Mammary epithelial cell (primary cell): ENCODE measurements around the gene RAD52.

Source experiments
- EZH2 ChIP-seq: IDR thresholded peaks from 2 replicates; pipeline ENCODE4 v1.6.1; 2012; ENCODE audit warnings: low read length, inconsistent platforms, borderline replicate concordance
- TF ChIP-seq, protein P1 (sequence below), 2 donors: IDR thresholded peaks in 1 of 2; conservative IDR thresholded peaks in 1 of 2; 2 replicates each; pipeline ENCODE4 v1.5.1; 2011 to 2012; ENCODE audit warnings: inconsistent platforms in 2 of 2, low read length in 2 of 2, mild to moderate bottlenecking in 2 of 2, control low read depth in 1 of 2, low read depth in 1 of 2; ENCODE audit not compliant: insufficient read depth in 1 of 2; ENCODE audit errors: extremely low read depth in 1 of 2

DNA sequence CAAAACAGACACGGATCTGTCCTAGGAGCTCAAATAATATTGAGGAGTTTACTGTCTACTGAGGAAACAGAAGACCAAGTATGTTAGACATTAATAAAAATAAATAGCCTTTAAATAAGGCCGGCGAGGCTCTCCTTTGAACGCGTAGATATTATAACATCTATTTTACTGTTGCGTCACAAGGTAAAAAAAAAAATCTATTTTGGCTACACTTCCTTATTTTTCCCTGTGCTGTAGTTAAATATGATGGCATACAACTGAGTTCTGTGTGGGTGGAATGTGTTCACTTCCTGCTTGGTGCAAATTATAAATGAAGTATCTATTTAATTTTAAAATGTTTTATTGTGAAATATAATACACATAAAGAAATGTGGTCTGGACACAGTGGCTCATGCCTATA is 17.2 kb upstream of the RAD52 start:
- TF ChIP-seq, protein P1, sequence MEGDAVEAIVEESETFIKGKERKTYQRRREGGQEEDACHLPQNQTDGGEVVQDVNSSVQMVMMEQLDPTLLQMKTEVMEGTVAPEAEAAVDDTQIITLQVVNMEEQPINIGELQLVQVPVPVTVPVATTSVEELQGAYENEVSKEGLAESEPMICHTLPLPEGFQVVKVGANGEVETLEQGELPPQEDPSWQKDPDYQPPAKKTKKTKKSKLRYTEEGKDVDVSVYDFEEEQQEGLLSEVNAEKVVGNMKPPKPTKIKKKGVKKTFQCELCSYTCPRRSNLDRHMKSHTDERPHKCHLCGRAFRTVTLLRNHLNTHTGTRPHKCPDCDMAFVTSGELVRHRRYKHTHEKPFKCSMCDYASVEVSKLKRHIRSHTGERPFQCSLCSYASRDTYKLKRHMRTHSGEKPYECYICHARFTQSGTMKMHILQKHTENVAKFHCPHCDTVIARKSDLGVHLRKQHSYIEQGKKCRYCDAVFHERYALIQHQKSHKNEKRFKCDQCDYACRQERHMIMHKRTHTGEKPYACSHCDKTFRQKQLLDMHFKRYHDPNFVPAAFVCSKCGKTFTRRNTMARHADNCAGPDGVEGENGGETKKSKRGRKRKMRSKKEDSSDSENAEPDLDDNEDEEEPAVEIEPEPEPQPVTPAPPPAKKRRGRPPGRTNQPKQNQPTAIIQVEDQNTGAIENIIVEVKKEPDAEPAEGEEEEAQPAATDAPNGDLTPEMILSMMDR (conservative IDR thresholded peaks at IDR 0.05 in 1 of 2, IDR thresholded peaks at IDR 0.05 in 1 of 2; ENCODE audit: extremely low read depth in 1 of 2, insufficient read depth in 1 of 2, low read depth in 1 of 2, low read length in 2 of 2) = no peak
- TF ChIP-seq EZH2 = no peak
